AML-193 (cell line): ENCODE measurements around the gene FHOD3.

Experiments used
- DNase-seq, 2 experiments: peaks; one replicate each; lab custom pipeline; 2025; lab: John Stamatoyannopoulos, UW

FHOD3 gene

GRCh38 chr18:36629836-36630235, 332.3 kb downstream of the FHOD3 start:
- DNase-seq = no peak

- DNase-seq = no peak
Measured at GRCh38 chr18:36630917-36631316, 333.4 kb downstream of the FHOD3 start.

GRCh38 chr18:36633961-36634412, 336.5 kb downstream of the FHOD3 start:
- DNase-seq = no peak

GRCh38 chr18:36634573-36635216, 337.2 kb downstream of the FHOD3 start:
- DNase-seq = no peak

DNA sequence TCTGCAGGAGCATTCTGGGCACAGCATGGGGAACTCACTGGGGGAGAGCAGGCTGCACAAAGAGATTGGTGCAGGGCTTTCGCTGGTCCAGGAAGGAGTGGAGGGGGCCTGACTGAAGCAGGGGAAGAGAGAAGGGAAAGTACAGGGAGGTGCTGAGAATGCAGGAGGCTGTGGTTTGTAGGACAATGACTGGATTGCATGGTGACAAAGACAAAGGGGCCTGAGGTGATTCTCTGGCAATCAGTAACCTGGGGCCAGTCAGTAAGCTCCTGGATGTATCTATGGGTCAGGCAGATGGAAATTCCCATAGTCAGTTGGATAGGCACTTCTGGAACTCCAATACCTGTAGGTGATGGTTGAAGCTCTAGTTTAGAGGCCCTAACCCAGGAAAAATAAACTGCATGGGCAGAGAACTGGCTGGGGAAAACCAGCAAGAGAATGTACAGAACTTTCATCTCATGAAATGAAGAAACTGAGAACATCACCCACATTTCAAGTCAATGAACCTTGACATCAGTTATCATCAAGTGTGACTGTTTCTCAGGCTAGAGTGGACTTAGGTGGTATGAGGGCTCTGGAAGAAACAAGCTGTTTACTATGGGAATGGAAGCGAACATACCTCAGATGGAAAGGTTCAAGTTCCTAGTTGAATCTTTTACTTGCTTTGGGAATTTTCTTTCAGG, 338.0 kb downstream of the FHOD3 start:
- DNase-seq = no peak

DNA sequence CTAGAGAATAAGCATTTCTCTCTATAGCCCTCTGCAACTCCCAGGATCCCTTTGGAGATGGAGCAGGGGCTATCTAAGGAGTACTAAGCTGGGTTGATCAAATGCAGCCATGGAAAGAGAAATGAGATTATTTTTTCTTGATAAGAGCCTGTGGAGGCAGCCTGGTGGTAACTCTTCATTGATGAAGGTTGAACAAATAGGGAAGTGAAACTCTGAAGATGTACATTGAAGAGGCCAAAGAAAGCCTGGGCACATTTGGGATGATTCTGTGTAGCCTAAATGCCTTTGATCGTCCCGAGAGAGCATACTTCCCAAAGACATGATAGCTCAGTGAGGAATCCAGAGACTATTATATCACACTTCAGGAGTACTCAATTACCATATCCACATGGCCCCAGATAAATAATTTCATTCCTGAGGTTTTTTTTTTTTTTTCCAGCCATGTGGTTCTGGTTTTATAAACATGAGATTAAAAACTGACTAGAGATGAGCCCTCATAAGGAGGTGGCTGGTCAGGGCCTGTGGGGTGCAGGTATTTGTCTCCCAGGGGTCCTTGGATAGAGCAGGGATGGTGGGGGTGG, 338.8 kb downstream of the FHOD3 start:
- DNase-seq = no peak

DNA sequence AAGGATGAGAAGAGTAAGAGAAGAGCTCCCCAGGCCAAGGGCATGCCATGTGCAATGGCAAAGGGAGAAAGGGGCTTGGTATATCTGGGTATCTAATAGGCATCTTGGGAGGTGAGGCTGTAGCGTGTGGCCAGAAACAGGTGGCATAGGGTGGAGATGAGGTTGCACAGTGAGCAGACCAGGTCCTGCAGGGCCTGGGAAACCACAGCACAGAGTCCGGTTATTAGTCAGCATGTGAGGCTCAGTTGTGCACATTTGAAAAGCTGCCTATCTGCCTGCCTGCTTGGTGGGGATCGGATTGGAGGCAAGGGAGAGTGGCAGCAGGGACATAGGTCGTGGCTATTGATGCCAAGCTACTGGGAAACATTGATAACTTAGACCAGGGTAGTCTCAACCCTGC, 340.7 kb downstream of the FHOD3 start:
- no peak for DNase-seq

- no peak for DNase-seq
Measured at GRCh38 chr18:36640021-36640952, 342.8 kb downstream of the FHOD3 start.

DNA sequence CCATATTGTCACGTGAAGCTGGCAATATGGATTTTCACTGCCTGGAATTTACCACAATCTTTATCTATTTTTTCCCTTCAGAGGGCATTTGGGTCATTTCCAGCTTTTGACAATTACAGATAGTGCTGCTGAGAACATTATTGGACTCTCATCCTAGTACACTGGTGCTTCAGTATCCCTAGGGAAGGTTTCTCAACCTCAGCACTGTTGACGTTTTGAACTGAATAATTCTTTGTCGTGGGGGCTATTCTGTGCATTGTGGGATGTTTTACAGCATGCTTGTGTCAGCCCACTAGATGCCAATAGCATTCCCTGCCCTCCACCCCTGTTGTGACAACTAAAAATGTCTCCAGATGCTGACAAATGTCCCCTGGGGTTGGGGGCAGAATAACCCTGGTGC, 345.5 kb downstream of the FHOD3 start:
- no peak for DNase-seq

DNA sequence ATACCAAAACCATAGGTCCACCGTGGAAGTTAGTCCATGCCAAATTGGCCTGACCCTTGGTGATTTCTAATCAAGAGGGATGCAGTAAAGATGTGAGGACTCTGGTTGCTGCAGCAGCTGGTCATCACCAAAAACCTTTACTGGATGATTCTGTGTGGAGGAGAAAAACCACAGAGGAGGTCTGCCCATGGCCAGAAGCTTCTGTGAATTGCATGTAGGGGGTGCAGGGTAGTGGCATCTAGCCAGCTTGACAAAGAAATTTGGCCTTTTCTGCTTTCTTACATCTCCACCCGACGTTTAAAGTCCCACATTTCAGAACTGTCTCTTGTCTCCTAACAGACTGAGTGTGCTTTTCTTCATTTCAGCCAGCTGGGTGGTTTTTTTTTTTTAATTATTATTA, 351.3 kb downstream of the FHOD3 start:
- no peak for DNase-seq

GRCh38 chr18:36649205-36649604, 351.7 kb downstream of the FHOD3 start:
- no peak for DNase-seq

- DNase-seq = no peak
Measured at GRCh38 chr18:36650266-36650665, 352.8 kb downstream of the FHOD3 start.

DNA sequence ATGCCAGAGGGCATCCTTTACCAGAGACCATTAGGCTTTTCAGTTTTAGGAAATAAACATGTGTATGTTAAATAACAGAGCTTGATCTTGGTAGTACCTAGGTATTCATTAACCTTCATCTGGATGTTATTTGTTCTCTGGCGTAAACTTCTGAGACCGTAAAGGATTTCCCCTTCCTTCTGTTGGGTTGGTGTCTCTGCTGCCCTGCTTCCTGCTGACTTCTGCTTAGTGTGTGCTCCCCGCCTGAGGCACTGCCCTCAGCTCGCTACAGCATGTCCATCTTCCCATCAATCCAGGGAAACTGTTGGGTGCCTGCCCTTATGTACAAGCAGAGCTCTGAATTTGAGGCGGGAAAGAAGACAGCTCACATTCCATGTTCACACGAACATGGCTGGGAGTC, 353.4 kb downstream of the FHOD3 start:
- no peak for DNase-seq

GRCh38 chr18:36652503-36652902, 355.0 kb downstream of the FHOD3 start:
- DNase-seq = no peak

- DNase-seq = no peak
Measured at GRCh38 chr18:36653141-36653869, 355.8 kb downstream of the FHOD3 start.

GRCh38 chr18:36653870-36654269, 356.4 kb downstream of the FHOD3 start:
- no peak for DNase-seq

- DNase-seq = no peak
Measured at GRCh38 chr18:36655074-36655473, 357.6 kb downstream of the FHOD3 start.

DNA sequence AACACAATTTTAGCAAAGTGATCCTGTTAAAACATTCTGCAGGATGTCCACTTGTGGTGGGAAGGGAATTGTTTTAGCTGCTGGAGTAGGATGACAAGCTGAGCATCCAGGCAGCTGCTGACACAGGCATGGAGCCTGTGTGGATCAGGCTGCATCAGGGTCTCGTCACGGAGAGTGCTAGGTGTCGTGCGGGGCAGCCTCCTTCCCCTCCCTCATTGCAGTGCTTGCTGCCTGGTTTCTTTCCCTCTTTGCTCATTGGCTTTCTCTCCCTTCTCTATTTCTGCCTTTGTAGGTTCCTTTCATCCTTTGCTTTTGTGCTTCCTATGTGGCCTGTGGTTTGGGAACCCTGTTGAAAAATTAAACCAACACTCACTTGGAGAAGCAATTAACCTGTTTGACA, 358.4 kb downstream of the FHOD3 start:
- DNase-seq = no peak

DNA sequence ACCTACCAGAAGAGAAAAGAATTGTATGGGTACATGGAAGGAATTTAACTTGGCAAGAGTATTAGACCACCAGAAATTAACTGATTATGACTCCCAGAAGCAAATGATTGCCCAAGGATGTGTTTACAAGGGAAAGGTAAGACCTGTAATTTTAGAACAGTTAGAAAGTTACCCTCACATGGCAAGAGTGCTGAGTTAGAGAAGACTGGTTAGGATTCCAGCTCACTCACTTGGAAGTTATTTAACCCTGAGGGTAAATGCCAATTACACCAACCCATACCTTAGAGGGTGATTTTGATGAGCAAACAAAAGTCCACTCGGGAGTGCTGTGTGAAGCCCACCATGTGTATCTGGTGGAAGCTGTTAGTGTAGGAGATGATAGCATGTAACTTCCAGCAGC, 361.1 kb downstream of the FHOD3 start:
- no peak for DNase-seq

GRCh38 chr18:36660311-36660710, 362.8 kb downstream of the FHOD3 start:
- DNase-seq = no peak

GRCh38 chr18:36661999-36662398, 364.5 kb downstream of the FHOD3 start:
- DNase-seq = no peak

DNA sequence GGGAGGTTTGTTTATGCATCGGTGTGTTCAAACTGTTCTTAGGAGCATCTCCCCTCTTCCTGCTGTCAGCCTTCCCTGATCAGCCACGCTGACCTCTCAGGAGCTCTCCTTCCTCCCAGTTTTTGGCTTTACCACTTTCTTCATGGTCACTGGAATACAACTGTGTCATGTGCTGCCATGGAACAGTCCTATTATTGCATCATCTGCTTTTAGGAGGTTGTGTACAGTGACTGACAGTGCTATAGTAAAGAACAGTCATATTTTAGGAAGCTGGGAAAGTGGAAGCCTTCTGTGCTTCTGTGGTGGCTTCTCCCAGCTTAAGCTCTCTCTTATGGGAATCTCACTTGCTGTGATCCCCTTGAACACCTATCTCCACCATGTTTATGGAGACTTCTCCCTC, 365.8 kb downstream of the FHOD3 start:
- DNase-seq = no peak
